HG02759 (cell line): Measurements from ENCODE around the gene TLK1.

Experiments
- ATAC-seq: cut with Tn5 transposase; IDR thresholded peaks from one replicate; pipeline ENCODE4 v1.9.1; 2021; ENCODE audit warnings: mild to moderate bottlenecking, moderate library complexity; ENCODE audit not compliant: unreplicated experiment

Gene TLK1

DNA sequence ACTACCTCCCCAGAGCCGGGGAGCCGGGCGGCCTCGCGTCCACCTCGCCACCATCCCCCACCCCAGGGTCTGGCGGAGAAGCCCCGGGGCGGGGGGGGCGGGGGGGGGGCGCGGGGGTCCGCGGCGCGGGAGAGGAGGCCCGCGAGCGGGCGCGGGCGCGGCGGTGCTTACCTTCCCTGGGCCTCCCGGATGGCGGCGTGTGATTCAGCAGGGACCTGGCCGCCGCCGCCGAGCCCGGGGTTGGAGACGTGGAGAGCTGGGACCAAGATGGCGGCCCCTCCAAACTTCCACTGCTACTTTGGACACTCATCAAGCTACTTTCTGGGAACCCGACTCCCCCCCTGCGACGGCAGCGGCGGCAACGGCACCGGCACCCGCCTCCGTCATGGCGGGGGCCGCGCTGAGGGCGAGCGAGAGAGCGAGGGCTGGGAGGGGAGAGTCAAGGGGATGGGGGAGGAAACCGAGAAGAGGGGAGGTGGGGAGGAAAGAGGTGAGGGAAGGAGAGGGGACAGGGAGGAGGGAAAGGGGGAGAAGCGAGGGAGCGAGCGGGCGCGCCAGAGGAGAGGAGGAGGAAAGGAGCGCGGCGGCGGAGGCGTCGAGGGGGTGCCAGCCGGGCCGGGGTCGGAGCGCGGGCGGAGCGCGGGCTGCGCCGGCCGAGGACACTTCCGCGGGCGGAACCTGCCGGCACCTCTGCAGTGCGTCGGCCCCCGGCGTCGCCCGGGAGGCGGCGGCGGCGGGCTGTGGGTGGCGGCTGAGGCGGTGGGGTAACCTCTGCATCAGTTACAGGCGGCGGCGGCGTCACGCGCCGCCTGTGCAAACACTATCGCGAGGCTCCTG lies at the start of gene TLK1:
TLK1 (minus strand) TSS at position 775 of the 837 bp plus-strand sequence; CDS start at position 310, 465 bp downstream.
- peak; percentile 69 for ATAC-seq

DNA sequence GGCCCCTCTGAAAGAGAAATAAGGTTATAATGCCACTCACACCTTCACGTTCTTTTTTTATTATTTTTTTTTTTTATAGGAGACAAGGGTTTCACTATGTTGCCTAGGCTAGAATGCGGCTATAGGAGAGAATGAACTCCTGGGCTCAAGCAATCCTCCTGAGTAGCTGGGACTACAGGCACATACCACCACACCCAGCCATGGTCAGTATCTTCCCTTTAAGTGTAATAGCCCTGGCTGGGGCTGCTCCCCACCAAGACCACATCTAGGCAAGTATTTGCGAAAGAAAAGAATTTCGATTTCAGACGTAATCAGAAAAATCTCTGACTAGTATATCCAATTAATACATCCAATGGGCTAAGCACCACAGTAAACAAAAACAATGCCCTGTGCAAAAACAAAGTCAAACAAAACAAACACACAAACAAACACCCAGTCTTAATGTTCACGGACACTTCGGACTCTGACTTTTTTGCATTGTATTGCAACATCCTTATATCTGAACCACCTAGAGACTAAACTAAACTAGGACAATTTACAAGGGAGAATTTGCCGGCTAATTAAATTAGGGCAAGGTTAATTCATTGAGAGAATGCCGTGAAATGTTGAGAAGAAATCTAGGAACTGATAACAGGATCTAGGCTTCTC lies 49.6 kb upstream of the TLK1 start:
- ATAC-seq = peak; percentile 11

DNA sequence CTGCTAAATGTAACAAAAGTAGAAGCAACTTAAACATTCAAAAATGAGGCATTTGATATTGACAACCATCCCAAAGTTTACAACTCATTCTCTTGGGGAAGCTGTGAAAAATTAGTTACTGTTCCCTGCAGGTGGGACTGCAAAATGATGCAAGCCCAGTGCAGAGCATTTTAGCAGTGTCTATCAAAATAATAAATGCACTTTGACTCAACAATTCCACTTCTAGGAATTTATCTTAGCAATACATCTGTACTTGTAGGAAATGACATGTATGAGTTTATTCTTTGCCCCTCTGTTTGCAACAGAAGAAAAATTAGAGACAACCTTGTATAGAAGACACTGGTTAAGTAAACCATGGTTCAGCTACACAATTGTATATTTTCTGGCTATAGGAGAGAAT lies 48.0 kb upstream of the TLK1 start:
- no peak for ATAC-seq

DNA sequence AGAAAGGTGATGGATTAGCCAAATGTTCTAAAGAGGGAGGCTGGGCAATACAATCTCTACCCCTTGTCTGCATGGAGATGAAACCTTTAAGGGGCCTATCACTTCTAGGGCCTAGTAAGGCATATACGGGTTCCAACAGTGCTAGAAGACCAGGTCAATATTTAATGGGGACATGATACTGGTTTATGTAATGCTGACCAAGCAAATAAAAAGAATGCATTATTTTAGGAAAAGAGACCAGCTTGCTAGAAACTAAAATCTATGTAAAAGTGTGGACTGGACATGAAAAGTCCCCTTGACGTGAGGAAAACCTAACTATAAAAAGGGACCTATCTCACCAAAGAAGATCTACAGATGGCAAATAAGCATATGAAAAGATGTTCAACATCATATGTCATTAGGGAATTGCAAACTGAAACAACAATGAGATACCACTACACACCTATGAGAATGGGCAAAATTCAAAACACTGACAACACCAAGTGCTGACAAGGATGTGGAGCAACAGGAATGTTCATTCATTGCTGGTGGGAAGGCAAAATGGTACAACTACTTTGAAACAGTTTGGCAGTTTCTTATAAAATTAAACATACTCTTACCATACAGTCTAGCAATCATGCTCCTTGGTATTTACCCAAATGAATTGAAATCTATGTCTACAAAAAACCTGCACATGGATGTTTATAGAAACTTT lies 45.9 kb upstream of the TLK1 start:
- ATAC-seq = no peak

DNA sequence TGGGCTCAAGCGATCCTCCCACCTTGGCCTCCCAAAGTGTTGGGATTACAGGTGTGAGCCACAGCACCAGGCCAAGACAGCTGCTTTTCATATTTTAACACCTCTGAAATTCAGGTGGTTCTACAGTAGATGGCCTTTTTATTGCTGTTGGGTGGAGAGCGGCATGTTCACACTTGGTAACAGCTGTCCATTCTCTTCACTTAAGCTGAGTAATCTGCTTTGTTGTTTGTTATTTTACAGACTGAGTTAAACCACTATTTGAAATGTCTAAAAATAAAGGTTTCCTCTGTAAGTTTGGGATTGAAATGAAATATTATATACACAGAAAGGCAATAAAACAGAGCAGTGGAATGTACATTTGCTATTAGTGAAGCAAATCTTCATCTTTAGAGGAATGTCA lies 44.9 kb upstream of the TLK1 start:
- ATAC-seq = no peak

DNA sequence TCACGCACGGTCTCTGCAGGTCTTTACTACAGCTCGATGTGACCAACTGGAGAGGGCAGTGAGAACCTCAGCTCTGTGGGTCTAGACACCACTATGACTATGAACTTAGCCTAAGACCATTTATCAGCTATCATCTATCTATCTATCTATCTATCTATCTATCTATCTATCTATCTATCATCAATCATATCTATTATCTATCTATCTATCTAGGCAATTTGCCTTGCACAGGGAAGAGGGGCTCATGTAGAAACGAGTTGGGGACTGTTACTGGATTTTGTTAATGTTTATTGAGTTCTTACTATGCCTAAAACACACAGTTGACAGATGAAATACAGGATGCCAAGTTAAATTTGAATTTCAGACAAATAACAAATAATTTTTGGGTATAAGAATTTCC lies 41.1 kb upstream of the TLK1 start:
- no peak for ATAC-seq

DNA sequence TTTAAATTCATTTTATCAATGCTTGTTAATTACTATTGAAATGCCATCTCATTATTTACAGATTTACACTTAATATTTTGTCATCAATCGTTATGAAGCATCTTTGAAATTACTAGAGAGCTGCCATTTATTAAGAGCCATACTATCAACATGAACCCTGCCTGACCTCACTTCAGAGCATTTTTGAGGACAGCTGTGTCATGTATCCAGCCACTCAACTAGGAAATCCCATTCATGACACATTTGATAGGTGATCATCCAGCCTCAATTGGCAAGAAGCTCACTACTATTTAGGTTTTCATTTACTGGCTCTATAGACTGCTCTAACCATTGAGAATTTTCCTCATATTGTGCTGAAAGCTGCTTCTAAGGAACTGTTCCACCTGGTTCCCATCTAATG lies 40.6 kb upstream of the TLK1 start:
- ATAC-seq = no peak

DNA sequence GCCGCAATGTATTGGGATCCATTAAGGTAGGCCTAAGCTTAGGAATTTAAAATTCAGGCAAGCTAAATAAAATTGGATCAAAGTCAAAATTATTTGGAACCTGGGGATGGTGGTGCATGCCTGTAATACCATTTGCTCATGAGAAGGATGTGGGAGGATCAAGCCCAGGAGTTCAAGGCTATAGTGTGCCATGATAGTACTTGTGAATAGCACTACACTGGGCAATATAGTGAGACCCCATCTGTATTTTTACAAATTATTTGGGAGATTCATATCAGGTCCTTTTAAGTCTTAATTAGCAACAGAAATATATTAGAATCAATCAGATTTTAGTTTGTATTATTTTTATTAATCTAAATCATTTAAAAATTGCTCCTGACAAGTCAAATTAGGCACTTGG lies 39.8 kb upstream of the TLK1 start:
- ATAC-seq = no peak

DNA sequence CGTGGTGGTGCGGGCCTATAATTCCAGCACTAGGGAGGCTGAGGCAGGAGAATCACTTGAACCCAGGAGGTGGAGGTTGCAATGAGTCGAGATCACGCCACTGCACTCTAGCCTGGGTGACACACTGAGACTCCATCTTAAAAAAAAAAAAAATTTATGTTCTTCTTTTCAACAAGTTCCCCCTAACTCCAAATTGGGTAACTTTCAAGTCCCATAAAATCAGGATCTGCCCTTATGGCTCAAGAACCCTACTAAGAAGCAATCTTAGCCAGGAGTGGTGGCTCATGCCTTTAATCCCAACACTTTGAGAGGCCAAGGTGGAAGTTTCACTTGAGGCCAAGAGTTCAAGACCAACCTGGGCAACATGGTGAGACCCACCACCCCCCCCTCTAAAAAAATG lies 30.3 kb upstream of the TLK1 start:
- no peak for ATAC-seq

DNA sequence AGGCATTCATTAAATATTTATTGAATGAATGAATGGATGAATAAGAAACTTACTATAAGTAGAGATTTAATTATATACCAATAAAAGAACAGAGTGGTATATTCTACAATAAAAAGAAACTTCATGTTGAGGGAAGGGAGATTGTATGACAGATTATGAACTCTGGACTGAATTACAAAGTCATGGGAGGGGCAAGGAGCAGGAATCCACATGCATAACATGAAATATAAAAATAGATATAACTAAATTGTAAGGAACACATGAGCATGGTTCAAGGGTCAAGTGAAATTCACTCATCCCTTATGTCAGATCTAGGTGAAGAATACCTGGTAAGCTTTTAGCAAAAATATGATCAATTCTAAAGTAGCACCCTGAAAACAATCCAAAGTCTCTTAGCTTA lies 27.1 kb upstream of the TLK1 start:
- ATAC-seq = no peak

DNA sequence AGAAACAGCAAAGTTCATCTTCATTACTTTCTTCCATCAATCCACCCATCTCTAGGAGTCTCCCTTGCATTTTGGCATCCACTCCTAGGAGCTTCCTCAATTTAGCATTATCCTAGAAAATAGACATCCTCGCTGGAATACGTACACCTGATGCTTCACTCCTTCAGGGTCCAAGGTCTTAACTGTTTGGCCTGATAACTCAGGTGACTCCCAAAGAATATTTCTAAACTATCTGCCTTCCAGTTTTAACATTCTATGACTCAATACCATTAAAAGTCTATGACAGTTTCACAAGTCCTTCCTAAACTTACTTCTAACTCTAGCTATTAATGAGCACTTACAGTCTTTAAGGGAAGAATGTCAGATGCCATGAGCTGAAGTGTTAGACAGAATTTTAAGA lies 26.5 kb upstream of the TLK1 start:
- no peak for ATAC-seq

DNA sequence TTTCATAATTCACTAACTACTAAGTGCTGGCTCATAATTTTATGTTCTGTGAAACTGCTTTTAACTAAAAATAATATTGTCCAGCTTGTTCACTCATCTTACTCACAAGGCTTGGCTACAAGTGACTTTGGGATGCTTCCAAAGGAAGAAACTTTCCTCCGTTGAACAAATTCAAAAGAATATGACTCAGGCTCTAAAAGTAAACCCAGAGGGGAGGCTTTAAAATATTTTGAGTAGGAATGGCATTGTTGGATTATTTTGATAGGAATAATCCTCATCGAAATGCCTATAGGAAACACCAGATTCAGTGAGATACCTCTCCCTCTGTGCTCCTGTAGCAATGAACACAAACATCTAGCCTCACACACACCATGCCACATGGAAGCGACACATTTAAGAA lies 25.2 kb upstream of the TLK1 start:
- ATAC-seq = no peak

DNA sequence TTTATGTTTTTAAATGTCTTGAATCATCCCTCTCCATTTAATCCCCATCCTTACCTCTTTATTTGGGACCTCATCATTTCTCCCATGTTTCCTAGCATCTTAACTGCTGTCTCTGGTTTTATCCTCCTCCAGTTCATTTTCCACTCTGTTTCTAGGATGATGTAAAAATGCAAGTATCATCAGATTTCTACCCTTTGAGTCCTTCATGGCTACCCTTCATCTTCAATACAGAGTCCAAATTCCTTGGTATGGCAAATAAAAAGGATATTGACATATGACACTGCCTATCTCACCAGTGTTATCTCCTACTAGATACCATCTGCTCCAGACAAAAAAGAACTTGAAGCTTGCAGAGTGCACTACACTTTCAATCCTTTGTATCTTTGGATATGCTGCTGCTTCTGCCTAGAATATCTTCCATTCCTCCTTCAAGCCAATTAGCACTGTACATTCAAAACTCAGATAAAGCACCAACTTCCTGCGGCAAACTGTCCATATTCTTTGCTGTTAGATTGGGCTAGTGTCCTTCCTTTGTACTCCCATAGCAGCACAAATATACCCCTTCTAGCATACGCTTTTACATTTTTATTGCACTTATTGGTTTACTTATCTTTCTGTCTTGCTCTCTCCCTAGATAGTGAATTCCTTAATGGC lies 24.6 kb upstream of the TLK1 start:
- no peak for ATAC-seq

DNA sequence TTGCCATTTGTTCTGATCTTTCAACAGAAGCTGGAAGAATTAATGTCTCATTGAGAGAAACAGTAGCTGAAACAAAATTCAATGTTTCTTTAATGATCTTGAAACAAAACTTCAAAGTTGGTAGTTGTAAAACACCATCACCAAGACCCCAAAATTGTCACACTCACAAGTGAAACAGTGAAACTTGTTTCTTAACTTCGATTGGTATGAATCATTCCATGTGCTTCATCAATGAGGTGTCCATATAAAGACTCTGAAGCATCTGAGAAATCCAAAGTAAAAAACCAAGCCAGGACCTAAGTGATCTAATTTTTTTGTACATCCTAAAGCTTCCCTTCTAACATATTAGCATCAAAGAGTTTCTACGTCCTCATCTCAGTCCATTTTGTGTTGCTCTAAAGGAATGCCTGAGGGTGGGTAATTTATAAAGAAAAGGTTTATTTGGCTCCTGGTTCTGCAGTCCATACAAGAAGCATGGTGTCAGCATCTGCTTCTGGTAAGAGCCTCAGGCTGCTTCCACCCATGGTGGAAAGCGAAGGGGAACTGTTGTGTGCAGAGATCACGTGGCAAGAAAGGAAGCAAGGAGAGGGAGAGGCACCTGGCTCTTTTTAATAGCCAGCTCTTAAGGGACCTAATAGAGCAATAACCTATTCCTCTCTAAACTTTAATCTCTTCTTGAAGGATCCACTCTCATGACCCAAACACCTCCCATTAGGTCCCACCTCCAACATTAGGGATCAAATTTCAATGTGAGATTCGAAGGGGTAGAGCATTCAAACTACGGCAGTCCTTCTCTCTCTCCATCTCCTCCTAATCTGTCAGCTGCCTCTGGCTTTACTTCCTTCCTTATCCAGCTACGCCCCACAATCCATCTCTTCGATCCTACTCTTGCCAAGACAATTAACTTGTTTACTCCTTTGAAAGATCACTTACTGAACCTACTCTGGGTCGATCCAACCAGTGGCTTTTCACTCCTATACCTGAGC lies 20.7 kb upstream of the TLK1 start:
- ATAC-seq = no peak

DNA sequence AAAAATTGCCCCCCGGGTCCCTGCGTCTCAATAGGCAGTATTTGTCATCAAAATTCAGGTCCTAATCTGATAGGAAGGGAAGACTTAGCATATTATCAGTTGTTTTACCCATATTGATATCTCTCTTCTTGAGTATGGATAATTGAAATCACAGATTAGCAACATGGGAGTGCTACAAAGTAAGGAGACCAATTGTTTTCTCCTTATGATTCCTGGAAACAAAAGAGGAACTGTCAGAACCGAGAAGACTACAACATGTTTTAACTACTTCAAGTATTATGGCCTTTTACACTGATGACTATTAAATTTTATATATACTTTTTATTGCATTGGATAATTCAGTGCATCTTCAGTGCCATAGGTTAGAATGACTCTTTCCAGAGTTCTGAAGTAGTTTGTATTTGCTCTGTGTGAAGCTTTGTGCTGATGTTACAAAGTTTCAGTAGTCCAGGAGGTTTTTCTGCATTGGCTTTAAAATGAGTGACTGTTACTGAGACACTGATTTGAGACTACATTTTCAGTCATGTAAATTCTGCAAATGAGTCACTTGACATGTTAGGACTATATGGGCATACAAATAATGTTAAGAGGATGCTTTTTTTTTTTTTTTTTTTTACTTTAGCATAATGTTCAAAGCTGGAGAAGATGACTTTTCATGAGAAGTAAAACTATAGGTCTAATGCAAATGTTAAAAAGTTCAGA lies 19.7 kb upstream of the TLK1 start:
- no peak for ATAC-seq

DNA sequence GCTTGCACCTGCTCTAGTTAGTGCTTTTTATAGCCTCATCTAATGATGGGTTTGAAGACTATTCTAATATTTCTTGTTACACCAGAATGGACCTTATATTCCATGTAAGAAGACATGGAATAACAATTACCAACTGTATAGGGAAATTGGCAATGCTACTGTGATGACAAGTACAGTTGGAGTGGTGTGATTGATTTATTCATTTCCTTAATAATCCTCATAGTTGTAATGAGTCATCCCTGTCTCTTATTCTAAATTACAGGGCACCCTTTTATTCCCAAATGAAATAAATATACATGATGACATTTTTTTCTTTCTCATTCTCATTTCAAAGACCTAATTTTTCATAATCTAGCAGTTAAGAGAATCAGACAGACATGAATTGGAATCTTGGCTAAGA lies 18.3 kb upstream of the TLK1 start:
- ATAC-seq = no peak

DNA sequence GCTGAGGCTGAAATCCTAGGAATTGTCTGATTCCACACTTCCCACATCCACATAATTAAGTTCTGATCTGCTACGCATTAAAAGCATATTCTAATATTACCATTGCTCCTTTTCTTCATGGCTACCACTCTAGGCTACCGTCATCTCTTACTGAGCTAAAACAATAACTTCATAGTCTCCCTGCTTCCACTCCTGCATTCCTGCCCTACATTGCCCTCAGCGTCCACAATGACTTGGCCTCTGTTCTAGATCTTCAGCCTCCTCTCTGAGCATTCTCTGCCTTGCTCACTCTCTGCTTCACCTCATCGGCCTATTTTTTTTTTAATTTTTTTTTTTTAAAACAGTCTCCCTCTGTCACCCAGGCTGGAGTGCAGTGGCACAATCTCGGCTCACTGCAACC lies 15.8 kb upstream of the TLK1 start:
- ATAC-seq = no peak

DNA sequence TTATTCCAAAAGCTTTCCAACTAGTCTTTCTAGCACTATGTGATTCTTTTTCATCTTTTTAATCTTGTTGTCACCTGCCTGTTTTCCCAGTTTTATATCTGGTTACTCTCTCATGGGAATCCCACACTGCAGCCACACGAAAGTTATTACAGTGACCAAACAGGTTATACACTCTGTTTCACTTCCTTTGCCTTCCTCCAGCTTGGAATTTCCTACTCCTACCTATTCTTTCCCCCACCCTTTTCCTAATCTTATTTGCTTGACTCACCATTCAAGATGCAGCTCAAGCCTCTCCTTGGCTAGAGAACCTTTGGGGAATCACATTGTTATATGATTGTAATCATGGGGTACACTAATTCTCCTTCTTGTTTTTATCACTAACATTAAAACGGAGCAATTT lies 13.4 kb upstream of the TLK1 start:
- no peak for ATAC-seq

DNA sequence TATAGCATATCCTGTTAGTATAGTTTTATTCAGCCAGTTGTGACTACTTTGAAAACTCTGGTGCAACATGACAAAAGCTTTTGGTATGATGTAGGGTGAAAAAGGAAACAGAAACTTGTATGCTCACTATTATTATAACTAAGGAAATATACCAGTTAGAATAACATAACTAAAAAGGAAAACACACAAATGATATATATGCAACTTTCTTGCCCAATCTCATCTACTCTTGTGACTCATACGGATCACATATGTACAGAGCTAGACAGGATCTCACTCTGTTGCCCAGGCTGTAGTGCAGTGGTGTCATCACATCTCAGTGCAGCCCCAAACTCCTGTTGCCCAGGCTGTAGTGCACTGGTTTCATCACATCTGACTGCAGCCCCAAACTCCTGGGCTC lies 12.4 kb upstream of the TLK1 start:
- no peak for ATAC-seq

DNA sequence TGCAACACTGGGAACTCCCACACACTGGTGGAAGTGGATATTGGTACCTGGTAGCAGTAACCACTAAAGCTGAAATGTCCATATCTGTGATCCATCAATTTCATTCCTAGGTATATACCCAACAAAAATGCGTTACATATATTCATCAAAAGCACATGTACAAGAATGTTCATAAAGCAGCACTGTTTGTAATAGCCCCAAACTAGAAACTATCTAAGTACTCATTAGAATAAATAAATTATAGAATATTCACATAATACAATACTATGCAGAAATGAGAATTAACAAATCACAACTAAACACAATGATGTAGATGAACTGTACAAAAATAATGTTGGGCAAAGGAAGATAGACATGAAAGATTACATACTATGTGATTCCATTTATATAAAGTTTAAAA lies 11.1 kb upstream of the TLK1 start:
- ATAC-seq = no peak
